Cardiac fibroblast (primary cell): Measurements from ENCODE around the gene SNX14.

ENCODE experiments used
- DNase-seq, 2 donors: peaks; one replicate each; pipeline versions ENCODE4 v3.0.0 to v3.0.0-alpha.2; 2010; ENCODE audit warnings: low read depth in 2 of 2
- H3K4me3 ChIP-seq, 2 donors: replicated peaks in 1 of 2; 1 replicate in 1 of 2; 2 replicates in 1 of 2; pipeline ENCODE4 v1.5.1; 2011; ENCODE audit warnings: low read depth in 2 of 2, low read length in 2 of 2, mild to moderate bottlenecking in 2 of 2, moderate library complexity in 1 of 2
- CTCF ChIP-seq: IDR thresholded peaks from one replicate; pipeline ENCODE4 v1.5.1; 2011; ENCODE audit warnings: low read depth, mild to moderate bottlenecking, low read length, inconsistent platforms

The SNX14 gene, protein sequence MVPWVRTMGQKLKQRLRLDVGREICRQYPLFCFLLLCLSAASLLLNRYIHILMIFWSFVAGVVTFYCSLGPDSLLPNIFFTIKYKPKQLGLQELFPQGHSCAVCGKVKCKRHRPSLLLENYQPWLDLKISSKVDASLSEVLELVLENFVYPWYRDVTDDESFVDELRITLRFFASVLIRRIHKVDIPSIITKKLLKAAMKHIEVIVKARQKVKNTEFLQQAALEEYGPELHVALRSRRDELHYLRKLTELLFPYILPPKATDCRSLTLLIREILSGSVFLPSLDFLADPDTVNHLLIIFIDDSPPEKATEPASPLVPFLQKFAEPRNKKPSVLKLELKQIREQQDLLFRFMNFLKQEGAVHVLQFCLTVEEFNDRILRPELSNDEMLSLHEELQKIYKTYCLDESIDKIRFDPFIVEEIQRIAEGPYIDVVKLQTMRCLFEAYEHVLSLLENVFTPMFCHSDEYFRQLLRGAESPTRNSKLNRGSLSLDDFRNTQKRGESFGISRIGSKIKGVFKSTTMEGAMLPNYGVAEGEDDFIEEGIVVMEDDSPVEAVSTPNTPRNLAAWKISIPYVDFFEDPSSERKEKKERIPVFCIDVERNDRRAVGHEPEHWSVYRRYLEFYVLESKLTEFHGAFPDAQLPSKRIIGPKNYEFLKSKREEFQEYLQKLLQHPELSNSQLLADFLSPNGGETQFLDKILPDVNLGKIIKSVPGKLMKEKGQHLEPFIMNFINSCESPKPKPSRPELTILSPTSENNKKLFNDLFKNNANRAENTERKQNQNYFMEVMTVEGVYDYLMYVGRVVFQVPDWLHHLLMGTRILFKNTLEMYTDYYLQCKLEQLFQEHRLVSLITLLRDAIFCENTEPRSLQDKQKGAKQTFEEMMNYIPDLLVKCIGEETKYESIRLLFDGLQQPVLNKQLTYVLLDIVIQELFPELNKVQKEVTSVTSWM

DNA sequence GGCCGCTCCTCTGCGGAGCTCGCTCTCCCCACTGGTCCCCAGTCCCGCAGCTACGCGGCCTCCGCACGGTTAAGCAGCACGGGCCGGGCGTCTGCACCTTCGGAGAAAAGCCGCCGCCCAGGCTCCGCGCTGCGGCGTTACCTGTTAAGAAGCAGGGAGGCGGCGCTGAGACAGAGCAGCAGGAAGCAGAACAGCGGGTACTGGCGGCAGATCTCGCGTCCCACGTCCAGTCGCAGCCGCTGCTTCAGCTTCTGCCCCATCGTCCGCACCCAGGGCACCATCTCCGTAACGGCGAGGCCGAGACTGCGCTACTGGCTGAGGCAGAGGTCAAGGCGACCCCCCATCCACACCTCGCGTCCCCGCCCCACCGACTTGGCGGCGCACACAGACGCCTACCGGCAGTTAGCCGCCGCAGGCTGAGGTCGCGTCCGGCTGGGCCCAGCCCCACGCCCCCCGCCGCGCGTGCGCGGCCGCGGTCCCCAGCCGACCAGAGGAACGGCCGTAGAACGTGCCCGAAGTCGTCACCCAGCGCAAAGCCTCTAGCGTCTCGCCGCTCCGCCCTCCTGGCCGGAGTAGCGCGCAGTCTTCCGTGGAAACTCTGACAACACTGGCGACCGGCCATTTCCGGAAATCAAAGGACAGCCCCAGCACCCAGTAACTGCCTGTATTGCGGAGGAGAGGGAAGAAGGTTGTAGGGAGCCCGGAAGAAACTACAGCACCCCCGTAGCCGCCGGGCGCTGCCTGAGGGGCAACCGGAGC, at the start of gene SNX14:
TSS of gene SNX14 (minus strand) at position 421 of the 759 bp plus-strand sequence. CDS start at position 281, 140 bp downstream.
- no peak for TF ChIP-seq CTCF
- DNase-seq: peak; percentile 96 to 98
- peak within 1 kb of the TSS; percentile 87 to 93 for H3K4me3 ChIP-seq

GRCh38 chr6:85642774-85643536, 49.3 kb upstream of the SNX14 start, which contains the start of gene SYNCRIP:
Gene SYNCRIP (minus strand): TSS chr6:85642886. CDS start chr6:85641439, 1,447 bp downstream.
- peak within 1 kb of the TSS; percentile 99 to 100 for H3K4me3 ChIP-seq
- TF ChIP-seq CTCF: no peak

DNA sequence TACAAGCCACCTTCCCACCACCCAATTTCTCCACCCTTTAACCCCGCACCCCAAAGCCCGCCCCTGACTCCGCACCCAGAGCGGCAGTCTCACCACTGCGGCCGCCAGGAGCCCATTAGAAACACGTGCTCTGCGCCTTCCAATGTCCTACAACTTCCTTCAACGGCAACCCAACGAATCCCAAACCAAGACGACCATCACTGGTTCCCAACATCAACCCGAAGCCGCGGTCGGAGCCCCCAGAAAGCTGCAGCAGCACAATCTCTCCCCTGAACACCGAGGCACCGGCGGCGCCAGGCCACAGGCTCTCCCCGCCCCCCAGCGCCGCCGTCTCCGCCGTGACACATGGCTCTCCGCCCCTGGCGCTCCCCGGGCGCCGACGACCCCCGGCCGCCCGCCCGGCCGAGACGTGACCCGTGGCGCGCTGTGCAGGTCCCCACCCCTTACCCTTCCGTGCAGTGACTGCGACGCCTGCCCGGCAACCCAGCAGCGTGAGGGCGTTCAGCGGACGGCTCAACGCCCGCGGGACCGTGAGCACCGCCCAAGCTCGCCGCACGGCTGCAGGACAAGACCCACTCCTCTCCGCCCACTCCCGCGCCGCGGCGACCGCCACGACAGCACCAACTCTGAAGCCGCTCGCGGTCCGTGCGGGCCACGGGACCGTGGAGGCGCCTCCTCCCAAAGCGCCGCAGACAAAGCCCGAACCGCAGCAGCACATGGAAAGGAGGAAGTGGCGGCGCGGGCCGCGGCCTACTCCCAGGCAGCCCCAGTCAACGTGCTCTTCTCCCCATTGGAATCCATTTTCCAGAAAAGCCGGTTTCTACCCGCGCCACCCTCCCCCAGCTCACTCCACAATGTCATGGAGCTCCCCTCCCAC, 48.5 kb upstream of the SNX14 start:
- DNase-seq: peak; percentile 46 to 55
- TF ChIP-seq CTCF: no peak
- H3K4me3 ChIP-seq: peak overlapping the region; percentile 99 to 100

More at GRCh38 chr6:85642774-85643536, 49.3 kb upstream of the SNX14 start, which contains the start of gene SYNCRIP:
- peak; percentile 99 to 100 for DNase-seq

- DNase-seq: peak in 1 of 2 donors; percentile 31
- TF ChIP-seq CTCF: no peak
- H3K4me3 ChIP-seq: peak overlapping the region; percentile 99 to 100
Observed at GRCh38 chr6:85641522-85641896, 47.9 kb upstream of the SNX14 start.

GRCh38 chr6:85640821-85641220, 47.2 kb upstream of the SNX14 start:
- peak in 1 of 2 donors; percentile 12 for DNase-seq
- peak overlapping the region; percentile 99 to 100 for H3K4me3 ChIP-seq
- no peak for TF ChIP-seq CTCF
